CD1c-positive myeloid dendritic cell (primary cell): ENCODE measurements around the gene PFKM.
A peak's percentile ranks its signal among the peaks of the same experiment; 100 is the strongest.

Experiments
- DNase-seq: peaks from one replicate; pipeline ENCODE4 v3.0.0-alpha.2; 2016; ENCODE audit errors: extremely low spot score

The PFKM gene

GRCh38 chr12:48157018-48157888 lies 38.1 kb downstream of the PFKM start, which contains the start of gene ASB8:
TSS of gene ASB8 (minus strand) at chr12:48157515. CDS start at chr12:48153496, 4,019 bp downstream.
- peak; percentile 100 for DNase-seq

- DNase-seq = no peak
Observed at GRCh38 chr12:48157889-48158370, 38.8 kb downstream of the PFKM start.

GRCh38 chr12:48160046-48160445 lies 40.9 kb downstream of the PFKM start:
- DNase-seq = no peak

- DNase-seq = no peak
Observed at GRCh38 chr12:48160807-48161206, 41.6 kb downstream of the PFKM start.

- DNase-seq = no peak
Observed at GRCh38 chr12:48163150-48163747, 44.1 kb downstream of the PFKM start.

GRCh38 chr12:48164451-48164850 lies 45.3 kb downstream of the PFKM start:
- no peak for DNase-seq

GRCh38 chr12:48165089-48165981 lies 46.2 kb downstream of the PFKM start:
- DNase-seq = peak; percentile 72

GRCh38 chr12:48169011-48169410 lies 49.8 kb downstream of the PFKM start:
- no peak for DNase-seq

GRCh38 chr12:48175613-48176416 lies 56.7 kb downstream of the PFKM start:
- no peak for DNase-seq

- DNase-seq = no peak
Observed at GRCh38 chr12:48176417-48176751, 57.2 kb downstream of the PFKM start.

- DNase-seq = no peak
Observed at GRCh38 chr12:48177982-48178381, 58.8 kb downstream of the PFKM start.

GRCh38 chr12:48179466-48179865 lies 60.3 kb downstream of the PFKM start:
- DNase-seq = no peak

- no peak for DNase-seq
Observed at GRCh38 chr12:48180424-48180823, 61.3 kb downstream of the PFKM start.

- DNase-seq = no peak
Observed at GRCh38 chr12:48180857-48181495, 61.8 kb downstream of the PFKM start.

GRCh38 chr12:48182631-48183030 lies 63.5 kb downstream of the PFKM start:
- no peak for DNase-seq

GRCh38 chr12:48183091-48183875 lies 64.1 kb downstream of the PFKM start, which contains the start of gene CCDC184:
TSS of gene CCDC184 (plus strand) at chr12:48183644. CDS start at chr12:48184123, 479 bp downstream.
- peak; percentile 76 for DNase-seq

GRCh38 chr12:48183876-48184548 lies 64.8 kb downstream of the PFKM start:
- no peak for DNase-seq

GRCh38 chr12:48184549-48184922 lies 65.4 kb downstream of the PFKM start:
- no peak for DNase-seq

GRCh38 chr12:48185181-48185919 lies 66.2 kb downstream of the PFKM start:
- DNase-seq = no peak
